IPS-11a (cell line): ENCODE results near the gene EPHA4.

Experiments used
- H3K4me3 ChIP-seq: one replicate; pipeline ENCODE4 v1.5.1; 2013; ENCODE audit warnings: low read depth, low read length, control low read depth

Gene EPHA4

DNA sequence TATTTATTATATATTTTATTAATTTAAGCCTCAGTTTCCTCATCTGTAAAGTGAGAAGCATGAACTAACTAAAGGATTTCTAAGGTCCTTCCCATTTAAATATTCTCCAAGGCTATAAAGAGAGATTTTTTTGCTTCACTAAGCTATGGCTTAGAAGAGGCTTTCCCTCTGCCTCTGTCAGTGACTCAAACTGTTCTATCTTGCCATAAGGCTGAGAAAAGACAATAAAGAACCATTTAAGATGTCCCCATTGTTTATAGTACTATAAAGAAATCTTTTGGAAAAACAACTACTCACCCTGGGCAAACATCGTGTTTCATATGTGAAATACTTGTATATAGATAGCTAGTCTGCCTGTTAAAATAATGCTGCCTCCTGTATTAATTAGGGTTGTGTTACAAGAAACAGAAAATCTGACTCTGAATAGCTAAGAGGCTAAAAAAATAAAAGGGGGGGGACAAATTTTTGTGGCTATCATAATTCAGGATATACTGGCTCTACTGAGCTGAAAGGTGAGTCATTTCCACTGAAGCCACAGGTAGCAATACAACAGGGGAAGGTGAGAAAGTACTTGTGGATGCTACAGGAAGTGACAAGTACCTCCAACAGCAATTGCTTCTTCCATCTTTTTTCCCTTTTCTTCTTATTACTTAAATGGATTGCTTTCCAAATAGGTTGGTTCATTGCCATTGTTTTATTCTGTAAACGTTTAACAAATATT is 25.4 kb downstream of the EPHA4 start:
- no peak overlapping the region for H3K4me3 ChIP-seq

DNA sequence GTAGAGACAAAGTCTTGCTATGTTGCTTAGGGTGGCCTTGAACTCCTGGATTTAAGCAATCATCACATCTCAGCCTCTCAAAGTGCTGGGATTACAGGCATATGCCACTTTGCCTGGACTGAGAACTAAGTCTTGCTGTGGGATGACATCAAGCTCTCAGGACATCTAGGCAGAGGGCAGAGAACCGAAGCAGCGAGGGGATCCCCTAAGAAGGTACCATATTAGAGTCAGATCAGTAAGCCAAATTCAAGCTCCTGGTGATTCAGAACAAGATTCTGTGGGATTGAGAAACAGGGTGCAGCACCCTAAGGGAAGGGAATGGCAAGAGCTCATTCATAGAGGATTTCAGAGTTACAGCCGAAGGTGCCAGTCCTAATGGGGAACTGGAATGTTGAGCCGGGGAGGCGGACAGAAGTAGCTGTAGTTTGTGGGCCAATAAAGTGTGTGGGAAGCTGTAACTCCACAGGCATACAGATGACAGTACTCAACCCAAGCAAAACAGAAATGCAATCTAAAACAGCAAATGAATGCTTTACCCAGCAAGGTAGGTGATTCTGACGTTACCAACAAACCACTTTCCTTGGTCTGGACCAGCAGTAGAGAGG is 30.9 kb downstream of the EPHA4 start:
- no peak overlapping the region for H3K4me3 ChIP-seq

DNA sequence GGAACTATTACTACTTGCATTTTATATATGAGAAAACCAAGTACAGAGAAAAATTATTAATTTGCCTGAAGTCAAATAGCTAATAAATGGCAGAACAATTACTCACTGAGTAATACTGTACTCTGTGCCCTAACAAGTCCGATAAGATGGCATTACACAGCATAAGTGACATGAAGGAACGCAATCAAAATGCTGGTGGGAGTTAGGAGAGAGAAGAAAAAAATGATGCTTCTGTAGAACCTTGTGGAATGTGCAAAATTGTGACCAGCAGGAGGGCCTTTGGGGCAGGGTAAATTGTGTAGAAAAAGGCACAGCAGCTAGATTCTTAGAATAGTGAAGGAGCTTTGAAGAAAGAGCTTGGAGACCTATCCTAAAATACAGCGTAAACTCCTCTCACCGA is 32.9 kb downstream of the EPHA4 start:
- H3K4me3 ChIP-seq, result no peak overlapping the region

DNA sequence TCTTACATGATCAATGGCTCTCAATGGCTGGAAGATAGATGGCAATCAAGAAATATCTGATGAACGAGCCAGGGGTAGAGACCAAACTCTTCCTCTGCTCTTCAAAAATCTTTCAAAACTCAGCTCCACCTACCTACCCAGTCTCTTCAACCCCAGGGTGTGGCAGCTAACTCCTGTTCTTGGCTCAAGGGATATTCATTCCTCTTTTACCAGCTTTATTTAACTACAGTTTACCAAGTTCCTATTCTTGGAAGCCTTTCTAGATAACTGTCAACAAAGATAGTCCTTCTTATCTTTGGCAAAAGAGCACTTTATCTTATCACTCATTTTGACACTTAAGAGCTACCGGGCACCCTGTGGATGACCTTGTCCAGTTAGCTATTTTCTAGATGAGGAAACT is 36.3 kb downstream of the EPHA4 start:
- no peak overlapping the region for H3K4me3 ChIP-seq

DNA sequence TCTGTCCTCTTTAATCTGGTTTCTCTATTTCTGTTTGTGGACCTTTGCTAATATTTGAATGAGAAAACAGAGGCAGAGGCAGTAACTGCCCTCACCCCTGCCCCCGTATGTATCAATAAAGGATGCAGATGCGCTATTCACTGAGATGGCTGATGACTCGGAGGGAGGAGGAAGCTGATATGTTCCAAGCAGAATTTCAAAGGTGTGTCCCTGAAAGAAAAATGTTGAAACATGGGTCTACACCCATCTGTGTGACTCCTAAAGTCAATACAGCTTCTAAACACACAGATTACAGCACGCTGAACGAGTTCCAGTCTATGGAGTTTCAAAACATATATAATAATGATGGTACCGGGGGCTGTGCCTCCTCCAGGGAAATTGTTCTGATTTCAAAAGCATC is 38.8 kb downstream of the EPHA4 start:
- no peak overlapping the region for H3K4me3 ChIP-seq

DNA sequence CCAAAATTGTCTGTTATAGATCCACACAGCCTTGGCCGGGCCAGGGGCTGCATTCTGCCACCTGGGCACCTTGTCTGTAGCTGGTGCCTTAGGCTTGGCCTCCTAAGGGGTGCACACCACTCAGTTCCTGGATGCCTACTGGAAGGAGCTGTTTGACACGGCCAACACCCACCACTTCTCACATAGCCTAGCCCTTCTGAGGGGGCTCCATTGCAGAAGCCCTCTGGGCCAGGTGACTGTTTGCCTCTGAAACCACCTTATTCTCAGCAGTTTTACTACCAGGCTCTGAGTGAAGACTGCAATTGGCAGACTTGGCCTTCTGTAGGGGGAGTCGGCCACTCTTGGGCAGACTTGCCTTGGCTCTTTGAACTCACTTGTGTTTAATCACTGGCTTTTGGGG is 39.5 kb downstream of the EPHA4 start:
- H3K4me3 ChIP-seq, result no peak overlapping the region

DNA sequence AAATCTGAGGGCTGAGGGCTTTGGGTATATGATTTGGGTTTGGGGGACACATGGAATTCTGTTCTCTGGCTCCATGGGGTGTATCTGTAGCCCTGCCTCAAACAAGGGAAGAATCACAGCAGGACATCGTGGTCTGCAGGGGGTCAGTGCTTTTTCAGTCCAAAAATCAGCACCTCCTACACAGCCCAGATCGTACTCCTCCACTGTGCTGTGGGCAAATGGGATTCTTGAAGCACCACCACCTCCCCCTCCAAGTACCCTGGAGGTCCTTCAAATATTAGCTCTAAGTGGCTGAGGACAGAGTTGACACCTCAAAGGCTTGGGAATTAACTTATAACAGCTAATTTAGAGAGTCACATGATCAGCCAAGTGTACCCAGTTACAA is 41.5 kb downstream of the EPHA4 start:
- no peak overlapping the region for H3K4me3 ChIP-seq

DNA sequence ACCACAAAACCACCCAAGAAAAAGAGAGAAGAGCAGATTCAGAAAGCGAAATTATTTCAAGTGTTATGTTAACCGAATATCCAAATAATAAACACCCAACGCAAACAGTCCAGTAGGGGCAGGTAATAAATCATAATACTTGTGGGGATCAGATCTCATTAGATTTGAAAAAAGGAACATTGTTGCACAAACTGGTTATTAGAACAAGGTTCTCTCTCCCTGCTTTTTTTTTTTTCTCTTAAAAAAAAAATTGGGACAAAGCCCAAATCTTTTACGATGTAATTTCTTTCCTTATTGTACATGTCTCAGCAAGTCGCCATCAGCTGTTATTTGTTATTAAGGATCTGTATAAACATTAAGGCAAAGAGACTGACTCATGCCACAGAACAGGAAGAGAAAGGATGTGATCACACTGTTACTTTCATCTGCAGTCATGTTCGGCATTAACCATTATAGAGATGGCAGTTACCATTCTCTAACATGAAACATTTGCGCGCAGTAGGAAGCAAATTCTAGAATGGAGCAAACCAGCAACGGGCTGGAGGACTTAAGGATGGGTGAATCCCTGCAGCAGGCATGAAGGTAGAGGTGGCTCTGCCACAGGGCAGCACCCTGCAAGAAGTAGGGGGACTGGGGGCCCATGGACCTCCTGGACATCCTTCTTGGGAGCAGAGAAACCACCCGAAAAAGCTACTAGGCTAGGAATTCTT is 42.0 kb downstream of the EPHA4 start:
- H3K4me3 ChIP-seq, result no peak overlapping the region

DNA sequence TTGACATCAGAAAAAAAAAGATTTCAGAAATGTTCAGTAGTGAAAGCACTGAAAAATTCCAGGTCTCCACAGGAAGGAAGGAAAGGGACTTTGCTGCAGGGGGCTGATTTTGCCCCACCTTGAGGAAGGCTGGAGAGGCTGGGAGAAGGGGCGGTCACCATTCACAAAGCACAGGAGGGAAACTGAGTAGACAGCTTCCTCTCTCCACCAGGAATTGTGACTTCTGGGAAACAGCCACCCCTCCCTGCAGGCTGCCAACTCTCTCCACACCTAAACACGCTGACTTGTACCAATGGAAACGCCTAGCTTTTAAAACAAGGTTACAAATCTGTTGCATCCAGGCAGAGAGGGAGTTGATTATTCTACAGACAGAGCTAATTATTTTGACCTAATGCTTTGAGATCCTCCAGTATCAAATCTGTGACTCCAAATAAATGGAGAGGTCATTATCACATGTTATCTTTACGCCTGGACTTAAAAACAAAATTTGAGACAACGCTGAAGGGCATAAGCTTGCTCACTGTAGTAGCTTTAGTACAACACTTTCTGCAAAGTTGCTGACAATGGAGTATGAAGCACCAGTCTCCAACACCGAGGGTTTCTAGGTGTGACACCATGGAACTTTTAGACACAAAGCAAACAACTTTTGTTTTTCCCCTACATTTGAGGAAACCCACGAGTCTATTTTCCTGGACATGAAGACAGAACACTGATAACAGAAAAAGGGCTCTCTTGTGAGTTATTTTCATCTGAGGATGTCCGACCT is 42.7 kb downstream of the EPHA4 start:
- no peak overlapping the region for H3K4me3 ChIP-seq

DNA sequence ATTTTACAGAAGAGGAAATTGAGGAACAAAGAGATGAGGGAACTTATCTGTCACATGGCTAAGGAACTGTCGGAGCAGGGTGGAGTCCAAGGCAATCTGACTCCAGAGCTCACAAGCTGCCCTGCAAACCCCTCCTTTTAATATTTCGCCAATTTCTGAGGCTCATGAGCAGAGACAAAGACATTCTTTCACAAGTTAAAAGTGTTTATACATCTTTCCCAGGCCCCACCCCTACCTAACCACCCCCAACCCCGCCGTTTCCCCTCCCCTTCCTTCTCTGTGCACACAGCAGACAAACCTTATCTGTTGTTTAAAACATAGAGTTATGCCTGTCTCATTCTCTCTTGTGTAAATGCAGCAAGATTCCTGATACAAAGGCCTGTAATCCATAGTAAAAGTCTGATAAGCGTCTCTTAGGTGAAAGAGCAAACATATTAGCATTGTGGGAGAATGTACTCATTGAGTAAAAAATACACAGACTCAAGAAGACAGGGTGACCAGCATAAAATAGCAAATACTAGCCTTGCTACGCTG is 44.3 kb downstream of the EPHA4 start:
- H3K4me3 ChIP-seq, result no peak overlapping the region

DNA sequence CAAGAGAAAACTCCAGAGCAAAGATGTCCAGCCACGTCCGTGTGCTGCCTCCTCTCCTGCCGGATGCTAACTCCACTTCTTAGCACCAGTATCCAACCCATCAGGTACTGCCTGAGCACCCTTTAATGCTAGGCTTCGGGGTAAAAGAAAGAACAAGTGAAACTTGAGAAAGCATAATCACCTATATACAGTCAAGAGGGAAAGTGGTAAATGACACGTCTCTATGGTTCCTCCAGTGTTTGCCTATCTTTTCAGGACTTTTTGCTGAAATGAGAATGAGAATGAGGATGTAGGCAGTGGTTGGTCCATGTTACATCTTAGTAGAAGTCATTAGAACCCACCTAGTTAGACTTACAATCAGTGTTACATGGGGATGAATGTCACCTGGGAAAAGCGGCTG is 47.9 kb downstream of the EPHA4 start:
- H3K4me3 ChIP-seq, result no peak overlapping the region

DNA sequence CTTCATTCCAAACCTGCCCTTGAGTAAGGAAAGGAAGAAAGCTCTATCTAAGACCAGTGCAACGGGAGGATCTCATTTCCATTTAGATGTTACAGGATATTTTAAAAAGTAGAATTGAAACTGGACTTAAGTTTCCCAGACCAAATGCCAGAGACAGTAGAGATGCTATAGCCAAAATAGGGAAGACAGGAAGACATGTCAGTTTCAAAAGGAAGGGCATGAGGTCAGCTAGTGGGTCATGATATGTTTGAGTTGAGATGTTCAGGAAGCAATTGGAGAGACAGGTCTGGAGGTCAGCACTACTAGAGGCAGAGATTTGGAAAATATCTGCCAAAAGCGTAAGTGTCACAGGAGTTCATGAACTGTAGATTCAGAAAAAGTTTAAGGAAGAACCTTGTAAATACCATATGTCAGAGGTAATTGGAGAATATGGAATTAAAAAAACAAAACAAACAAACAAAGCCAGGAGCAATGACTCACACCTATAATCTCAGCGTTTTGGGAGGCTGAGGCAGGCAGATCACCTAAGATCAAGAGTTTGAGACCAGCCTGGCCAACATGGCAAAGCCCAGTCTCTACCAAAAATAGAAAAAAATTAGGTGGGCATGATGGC is 50.8 kb downstream of the EPHA4 start:
- no peak overlapping the region for H3K4me3 ChIP-seq

DNA sequence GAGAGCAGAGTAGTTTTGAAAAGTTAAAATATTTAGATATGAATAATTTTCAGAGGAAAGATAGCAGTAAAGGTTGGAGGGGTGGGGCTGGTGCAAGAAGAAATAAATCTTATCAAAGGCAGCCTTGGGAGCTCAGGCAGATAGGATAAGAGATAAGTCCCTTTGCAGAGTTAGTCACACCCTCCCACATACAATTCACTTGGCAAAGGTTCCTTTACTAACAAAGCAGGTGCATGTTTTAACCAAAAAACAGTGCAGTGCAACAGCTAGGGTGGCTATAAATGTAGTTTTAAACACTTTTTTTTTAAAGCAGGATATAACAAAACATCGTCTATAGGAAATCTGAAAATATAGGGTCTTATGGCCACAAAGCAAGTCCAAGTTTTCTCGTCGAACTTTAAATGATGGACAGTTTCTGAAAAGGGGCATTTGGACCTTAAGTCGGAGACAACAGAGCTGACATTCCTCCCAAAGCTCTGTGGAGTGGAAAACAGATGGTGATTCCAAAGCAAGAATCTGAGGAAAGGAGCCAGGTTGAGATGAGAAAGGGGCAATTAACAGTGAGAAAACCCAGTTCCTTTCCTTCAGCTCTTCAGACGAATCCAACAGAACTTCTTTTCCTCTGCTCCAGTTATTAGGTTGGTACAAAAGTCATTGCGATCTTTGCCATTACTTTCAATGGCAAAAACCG is 53.0 kb downstream of the EPHA4 start:
- no peak overlapping the region for H3K4me3 ChIP-seq

DNA sequence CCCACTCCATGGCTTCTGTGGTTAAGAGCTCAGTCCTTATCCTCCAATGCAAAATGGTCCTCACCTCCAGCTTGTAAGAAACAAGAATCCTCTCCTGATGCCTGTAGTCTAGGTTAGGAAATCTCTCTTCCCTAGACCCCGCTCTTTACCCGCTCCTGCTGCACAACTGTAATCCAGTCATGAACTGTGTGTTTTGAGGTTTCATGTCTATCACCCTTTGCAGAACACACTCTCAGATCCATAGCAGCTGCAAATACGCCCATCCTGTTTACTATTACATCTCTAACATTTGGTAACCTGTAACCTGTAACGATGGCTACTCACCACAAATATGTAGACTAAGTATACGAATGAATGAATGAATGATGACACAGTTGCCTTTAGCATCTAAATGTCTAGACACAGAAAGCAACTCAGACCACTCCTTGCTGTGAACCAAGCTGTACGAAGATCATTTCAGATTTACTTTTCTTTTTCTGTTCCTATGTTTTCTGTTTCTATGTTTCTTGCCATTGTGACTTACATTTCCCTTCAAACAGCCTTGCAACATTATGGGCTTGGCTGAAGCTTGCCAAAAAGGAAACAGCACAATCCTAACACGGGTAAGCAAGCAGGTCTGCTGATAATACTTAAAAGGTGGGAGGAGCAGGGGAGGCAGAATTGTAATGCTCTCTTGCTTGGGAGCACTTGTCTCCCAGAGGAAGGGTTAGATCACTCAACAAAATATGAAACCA is 53.7 kb downstream of the EPHA4 start:
- H3K4me3 ChIP-seq, result no peak overlapping the region

DNA sequence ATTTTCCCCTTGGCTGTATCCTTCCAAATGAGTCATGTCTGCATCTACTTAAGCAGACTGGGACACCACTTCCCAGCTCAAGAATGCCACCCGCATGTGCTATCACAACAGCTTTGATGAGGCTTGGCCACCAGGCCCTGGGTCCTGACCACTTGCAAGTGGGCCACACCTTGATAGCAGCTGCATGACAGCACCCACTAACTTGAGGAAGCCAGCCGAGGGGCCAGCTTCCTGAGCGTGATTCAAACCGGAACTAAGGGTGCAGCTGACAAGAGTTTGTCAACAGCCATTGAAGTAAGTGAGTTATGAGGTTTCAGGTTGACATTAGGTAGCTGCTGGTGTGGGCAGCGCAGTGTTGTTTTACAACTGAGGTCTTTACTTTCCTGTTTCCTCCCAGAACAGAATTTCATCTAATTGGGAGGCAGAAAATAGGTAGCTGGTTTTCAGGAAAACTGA is 54.4 kb downstream of the EPHA4 start:
- H3K4me3 ChIP-seq, result no peak overlapping the region

DNA sequence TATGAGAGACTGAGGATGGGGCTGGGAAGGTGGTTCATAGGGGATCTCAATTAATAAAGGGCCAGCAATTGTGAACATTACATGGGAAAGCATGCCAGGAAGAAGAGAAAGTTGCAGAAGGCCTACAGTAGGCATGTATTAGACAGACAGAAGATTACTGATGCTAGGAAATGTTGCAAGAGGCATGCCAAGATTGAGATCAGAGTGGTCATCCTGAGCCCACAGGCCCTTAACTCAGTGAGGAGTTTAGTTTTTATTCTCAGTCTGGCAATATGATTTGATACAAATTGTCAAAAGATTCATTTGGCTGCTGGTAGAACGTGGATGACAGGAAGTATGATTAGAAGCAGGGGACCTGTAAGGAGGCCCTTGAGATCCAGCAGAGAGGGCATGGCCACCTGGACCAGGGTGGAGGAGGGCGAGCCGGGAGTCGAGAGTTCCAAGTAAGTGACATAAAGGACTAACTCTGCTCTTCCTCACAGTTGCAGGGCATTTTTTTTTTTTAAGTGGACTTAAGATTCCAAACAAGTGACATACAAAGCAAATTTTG is 54.9 kb downstream of the EPHA4 start:
- no peak overlapping the region for H3K4me3 ChIP-seq

DNA sequence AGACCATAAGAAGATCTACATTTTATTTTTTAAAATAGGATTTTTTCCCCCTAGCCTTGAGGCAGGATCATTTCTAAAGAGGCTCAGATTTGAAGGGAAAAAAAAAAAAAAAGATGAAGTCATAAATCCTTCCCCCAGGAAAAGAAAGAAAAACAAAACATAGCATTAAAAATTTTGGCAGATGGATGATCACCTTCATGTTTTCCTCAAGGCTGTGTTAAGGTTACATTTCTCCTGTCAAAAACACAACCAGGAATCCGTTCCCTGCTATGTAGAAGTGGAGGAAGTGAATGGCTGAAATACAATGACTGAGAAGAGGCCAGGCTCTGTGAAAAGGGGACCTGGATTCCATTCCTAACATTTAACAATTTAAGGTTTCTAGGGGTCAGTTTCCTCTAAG is 56.2 kb downstream of the EPHA4 start:
- no peak overlapping the region for H3K4me3 ChIP-seq

DNA sequence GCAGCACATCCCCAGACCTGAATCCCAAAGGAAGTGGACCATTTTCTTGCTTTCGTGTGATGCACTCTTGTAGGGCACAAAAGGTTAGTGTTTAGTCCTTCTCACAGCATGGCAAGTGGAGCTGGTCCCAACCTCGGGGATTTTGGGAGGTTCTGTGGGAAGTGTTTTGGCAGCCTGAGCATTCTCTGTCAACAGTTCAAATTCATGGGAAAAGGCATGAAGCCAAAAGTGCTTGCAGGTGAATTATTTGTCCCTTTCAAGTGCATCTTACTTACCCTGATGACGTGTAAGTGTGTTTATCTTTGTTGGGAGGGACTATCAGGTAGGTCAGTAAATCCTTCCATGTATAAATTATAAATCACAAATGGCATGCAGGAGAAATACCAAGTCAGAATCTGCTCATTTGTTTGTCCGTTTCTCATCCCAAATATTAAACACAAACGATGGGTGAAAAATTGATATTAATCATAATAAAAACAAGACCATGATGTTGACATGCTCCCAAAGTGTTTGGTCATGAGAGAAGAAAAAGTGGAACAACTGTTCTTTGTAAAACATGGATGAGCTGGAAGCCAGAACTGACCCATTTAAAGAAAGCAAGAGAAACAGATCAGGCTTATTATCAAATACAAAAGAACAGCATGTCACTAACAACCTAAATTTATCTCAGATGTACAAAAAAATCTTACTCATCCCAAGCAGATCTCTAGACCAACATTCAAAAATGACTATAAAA is 57.6 kb downstream of the EPHA4 start:
- H3K4me3 ChIP-seq, result no peak overlapping the region

DNA sequence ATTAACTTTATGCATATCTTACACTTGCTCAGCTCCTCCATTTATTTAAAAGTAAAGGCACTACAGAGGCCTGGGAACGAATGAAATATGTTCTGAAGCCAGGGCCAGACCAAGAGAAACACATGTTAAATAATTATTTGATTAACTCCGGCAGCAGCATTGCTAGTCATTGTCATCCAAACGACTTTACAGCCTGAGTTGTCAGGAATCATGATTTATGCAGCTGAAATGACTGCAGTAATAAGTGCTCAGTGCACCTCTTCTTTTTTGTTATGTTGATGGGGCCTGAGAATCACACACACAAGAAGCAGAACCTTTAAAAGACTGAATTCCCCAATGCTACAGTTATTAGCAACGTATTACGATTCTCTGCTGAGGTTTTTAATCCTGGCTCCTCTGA is 58.9 kb downstream of the EPHA4 start:
- H3K4me3 ChIP-seq, result no peak overlapping the region
